Skin epidermis (tissue), 12 donors: Measurements from ENCODE around the gene NEMF.
"Not testable (repeated sequence)": the region's sequence is repeated elsewhere in the genome, so short reads cannot be mapped to it uniquely, and the experiment has no call there.

Experiments
- H3K27ac ChIP-seq, 21 experiments: fragments of 200-600 bp; sonication (generic) in 11 of 21; one replicate each; pipeline ENCODE4 v1.5.0; 2020; ENCODE audit warnings: mild to moderate bottlenecking in 3 of 21, inconsistent platforms in 2 of 21, moderate library complexity in 2 of 21
- H3K4me3 ChIP-seq, 7 experiments: fragments of 200-600 bp; sonication (generic) in 2 of 7; one replicate each; pipeline ENCODE4 v1.5.0; 2020; ENCODE audit warnings: inconsistent platforms in 2 of 7, mild to moderate bottlenecking in 2 of 7, moderate library complexity in 1 of 7

The NEMF gene

GRCh38 chr14:49881350-49882001 is 28.9 kb upstream of the NEMF start:
- Histone ChIP-seq H3K4me3 (no peak overlapping the region), H3K27ac (no peak overlapping the region)

- Histone ChIP-seq H3K27ac (peak overlapping the region in 11 of 21 experiments; percentile 0 to 50 (median 19)), H3K4me3 (no peak overlapping the region)
Observed at GRCh38 chr14:49880267-49881064, 27.9 kb upstream of the NEMF start.

GRCh38 chr14:49879646-49880204 is 27.1 kb upstream of the NEMF start:
- H3K27ac ChIP-seq, result peak overlapping the region in 8 of 21 experiments; percentile 5 to 39 (median 14)
- H3K4me3 ChIP-seq, result no peak overlapping the region

GRCh38 chr14:49876563-49877127 is 24.1 kb upstream of the NEMF start:
- Histone ChIP-seq H3K4me3 (no peak overlapping the region), H3K27ac (no peak overlapping the region)

- Histone ChIP-seq H3K27ac (no peak overlapping the region), H3K4me3 (no peak overlapping the region)
Observed at GRCh38 chr14:49875640-49876198, 23.1 kb upstream of the NEMF start.

GRCh38 chr14:49873548-49873947 is 21.0 kb upstream of the NEMF start:
- H3K27ac ChIP-seq, result not testable (repeated sequence)

GRCh38 chr14:49870908-49871307 is 18.3 kb upstream of the NEMF start:
- Histone ChIP-seq H3K4me3 (no peak overlapping the region), H3K27ac (no peak overlapping the region)

More at GRCh38 chr14:49873548-49873947, 21.0 kb upstream of the NEMF start:
- H3K4me3 ChIP-seq, result not testable (repeated sequence)

GRCh38 chr14:49868720-49869114 is 16.1 kb upstream of the NEMF start:
- Histone ChIP-seq H3K4me3 (peak overlapping the region in 6 of 7 experiments; percentile 32 to 58 (median 50)), H3K27ac (peak overlapping the region in 20 of 21 experiments; percentile 73 to 98 (median 94))

- Histone ChIP-seq H3K27ac (peak overlapping the region in 20 of 21 experiments; percentile 81 to 98 (median 94)), H3K4me3 (peak overlapping the region; percentile 32 to 58 (median 48))
Observed at GRCh38 chr14:49867831-49868719, 15.5 kb upstream of the NEMF start.

- no peak overlapping the region for H3K4me3 ChIP-seq
- H3K27ac ChIP-seq, result peak overlapping the region in 8 of 21 experiments; percentile 17 to 96 (median 68)
Observed at GRCh38 chr14:49865431-49865859, 12.9 kb upstream of the NEMF start.

GRCh38 chr14:49863487-49864281 is 11.1 kb upstream of the NEMF start:
- peak overlapping the region; percentile 36 to 75 (median 48) for H3K4me3 ChIP-seq
- peak overlapping the region in 20 of 21 experiments; percentile 75 to 99 (median 95) for H3K27ac ChIP-seq

- Histone ChIP-seq H3K4me3 (peak overlapping the region; percentile 40 to 75 (median 57)), H3K27ac (peak overlapping the region; percentile 69 to 99 (median 95))
Observed at GRCh38 chr14:49862089-49862673, 9.6 kb upstream of the NEMF start.

- H3K4me3 ChIP-seq, result peak overlapping the region; percentile 40 to 75 (median 57)
- peak overlapping the region; percentile 69 to 99 (median 95) for H3K27ac ChIP-seq
Observed at GRCh38 chr14:49861699-49862088, 9.1 kb upstream of the NEMF start.

GRCh38 chr14:49860988-49861698 is 8.6 kb upstream of the NEMF start:
- peak overlapping the region; percentile 40 to 75 (median 57) for H3K4me3 ChIP-seq

GRCh38 chr14:49858383-49858782 is 5.8 kb upstream of the NEMF start:
- Histone ChIP-seq H3K27ac (no peak overlapping the region), H3K4me3 (no peak overlapping the region)

More at GRCh38 chr14:49860988-49861698, 8.6 kb upstream of the NEMF start:
- H3K27ac ChIP-seq, result peak overlapping the region; percentile 69 to 99 (median 95)

- H3K27ac ChIP-seq, result peak overlapping the region in 2 of 21 experiments; percentile 22 to 36
- H3K4me3 ChIP-seq, result no peak overlapping the region
Observed at GRCh38 chr14:49857427-49858003, 4.9 kb upstream of the NEMF start.
